GM13977 (cell line): Measurements from ENCODE around the gene CACNA1G.

Experiments used
- DNase-seq: peaks from one replicate; pipeline ENCODE4 v3.0.0; 2012; ENCODE audit warnings: low spot score
- in situ Hi-C: fragments of 300-500 bp; cut with MboI; formaldehyde crosslinking; loops from one replicate; pipeline ENCODE4 v1.12.0; 2022; ENCODE audit warnings: low sequenced_read_pairs, low pct_unique_long_range_greater_than_20kb, mixed read lengths, inconsistent platforms; ENCODE audit not compliant: unreplicated experiment
- TF ChIP-seq, protein P1 (sequence below): IDR thresholded peaks from 2 replicates; pipeline ENCODE4 v1.5.1; 2012; ENCODE audit warnings: mild to moderate bottlenecking, control low read depth; ENCODE audit not compliant: insufficient read depth; ENCODE audit errors: extremely low read depth, missing control alignments

Gene CACNA1G

DNA sequence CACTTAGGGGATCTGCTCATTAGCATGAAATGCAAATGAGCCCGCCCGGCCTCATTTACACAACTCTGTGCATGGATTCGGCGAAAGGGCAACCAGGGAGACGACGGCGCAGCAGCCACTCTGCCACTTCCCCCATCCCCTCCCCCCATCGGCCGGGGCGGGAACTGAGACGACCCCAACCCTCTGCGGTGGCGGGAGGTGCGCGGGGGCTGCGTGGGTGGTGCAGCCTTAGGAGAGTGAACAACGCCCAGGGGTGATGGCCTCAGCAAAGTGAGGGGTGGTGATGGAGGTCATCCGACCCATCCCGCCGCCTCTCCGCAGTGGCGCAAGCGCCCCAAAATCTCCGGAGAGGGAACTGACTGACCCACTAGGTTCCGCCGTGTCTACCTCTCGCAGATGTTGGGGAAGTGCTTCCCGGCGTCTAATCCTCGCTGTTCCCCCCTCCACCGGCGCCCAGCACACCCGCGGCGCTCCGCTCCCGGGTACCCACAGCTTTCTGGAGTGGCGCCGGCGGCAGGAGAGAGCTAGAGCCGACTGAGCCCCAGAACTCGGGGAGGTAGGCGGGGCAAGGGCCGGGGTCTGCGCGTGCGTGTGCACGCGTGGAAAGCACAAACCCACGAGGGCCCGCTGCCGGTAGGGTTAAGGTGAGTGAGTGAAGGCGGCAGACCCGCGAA lies 1.4 kb upstream of the CACNA1G start:
- TF ChIP-seq, protein P1, sequence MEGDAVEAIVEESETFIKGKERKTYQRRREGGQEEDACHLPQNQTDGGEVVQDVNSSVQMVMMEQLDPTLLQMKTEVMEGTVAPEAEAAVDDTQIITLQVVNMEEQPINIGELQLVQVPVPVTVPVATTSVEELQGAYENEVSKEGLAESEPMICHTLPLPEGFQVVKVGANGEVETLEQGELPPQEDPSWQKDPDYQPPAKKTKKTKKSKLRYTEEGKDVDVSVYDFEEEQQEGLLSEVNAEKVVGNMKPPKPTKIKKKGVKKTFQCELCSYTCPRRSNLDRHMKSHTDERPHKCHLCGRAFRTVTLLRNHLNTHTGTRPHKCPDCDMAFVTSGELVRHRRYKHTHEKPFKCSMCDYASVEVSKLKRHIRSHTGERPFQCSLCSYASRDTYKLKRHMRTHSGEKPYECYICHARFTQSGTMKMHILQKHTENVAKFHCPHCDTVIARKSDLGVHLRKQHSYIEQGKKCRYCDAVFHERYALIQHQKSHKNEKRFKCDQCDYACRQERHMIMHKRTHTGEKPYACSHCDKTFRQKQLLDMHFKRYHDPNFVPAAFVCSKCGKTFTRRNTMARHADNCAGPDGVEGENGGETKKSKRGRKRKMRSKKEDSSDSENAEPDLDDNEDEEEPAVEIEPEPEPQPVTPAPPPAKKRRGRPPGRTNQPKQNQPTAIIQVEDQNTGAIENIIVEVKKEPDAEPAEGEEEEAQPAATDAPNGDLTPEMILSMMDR, result no peak
- no peak for DNase-seq
- in situ Hi-C loops, result no loop called here

DNA sequence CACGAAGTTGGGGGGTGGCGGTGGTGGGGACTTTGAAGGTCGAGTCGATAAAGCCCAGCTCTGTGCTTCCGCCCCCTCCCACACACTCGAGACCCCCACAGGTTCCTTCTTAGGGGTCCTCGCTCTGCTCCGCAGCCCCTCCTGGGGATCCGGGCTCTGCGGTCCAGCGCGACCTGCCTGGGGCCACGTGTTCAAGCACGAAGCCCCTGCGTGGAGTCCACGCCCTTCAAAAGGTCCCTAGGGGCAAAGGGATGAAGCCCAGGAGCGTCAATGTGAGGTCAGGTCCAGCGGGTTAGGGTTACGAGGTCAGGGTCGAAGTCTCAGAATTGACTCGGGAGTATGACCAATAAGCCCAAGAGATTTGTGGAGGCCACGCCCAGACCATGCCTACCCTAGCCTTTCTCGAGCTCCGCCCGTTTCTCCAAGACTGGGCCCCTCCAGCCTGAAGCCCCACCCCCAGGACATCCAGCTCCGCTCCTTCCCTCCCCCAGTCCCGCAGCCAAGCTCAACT lies 786 bp upstream of the CACNA1G start:
- TF ChIP-seq, protein P1, result no peak
- in situ Hi-C loops, result no loop called here
- peak; percentile 76 for DNase-seq

DNA sequence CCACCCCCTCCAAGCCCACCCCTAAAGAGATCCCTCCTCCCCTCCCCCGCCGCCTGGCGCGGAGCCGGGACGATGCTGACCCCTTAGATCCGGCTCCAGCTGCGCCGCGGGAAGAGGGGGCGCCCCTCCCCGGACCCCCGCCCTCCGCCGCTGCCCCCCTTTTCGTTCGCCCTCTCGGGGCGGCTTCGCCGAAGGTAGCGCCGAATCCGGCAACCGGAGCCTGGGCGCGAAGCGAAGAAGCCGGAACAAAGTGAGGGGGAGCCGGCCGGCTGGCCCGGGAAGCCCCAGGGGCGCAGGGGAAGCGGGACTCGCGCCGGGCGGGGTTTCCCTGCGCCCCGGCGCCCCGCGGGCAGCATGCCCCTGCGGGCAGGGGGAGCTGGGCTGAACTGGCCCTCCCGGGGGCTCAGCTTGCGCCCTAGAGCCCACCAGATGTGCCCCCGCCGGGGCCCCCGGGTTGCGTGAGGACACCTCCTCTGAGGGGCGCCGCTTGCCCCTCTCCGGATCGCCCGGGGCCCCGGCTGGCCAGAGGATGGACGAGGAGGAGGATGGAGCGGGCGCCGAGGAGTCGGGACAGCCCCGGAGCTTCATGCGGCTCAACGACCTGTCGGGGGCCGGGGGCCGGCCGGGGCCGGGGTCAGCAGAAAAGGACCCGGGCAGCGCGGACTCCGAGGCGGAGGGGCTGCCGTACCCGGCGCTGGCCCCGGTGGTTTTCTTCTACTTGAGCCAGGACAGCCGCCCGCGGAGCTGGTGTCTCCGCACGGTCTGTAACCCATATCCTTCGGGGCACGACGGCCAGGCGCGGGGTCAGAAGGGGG lies 623 bp downstream of the CACNA1G start:
- in situ Hi-C loops, result no loop called here
- peak; percentile 74 for DNase-seq
- TF ChIP-seq, protein P1, result no peak

DNA sequence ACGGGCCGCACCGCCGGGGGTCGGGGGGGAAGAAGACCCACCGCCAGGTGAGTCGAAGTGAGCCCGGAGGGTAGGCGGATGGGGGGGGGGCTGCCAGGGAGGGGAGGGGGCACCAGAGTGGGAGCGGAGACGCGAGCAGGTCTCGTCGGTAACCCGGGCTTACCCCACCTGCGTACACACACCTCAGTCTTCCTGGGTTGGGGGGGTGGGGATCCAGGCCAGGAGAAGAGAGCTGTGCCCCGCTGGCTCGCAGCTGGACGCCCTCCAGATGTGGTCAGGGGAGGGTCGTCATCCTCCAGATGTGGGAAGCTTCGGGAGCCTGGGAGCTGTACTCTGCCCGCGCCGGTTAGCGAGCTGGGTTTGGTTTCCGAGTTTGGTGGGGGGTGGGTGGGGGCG lies 1.2 kb downstream of the CACNA1G start:
- no peak for DNase-seq
- in situ Hi-C loops, result no loop called here
- TF ChIP-seq, protein P1, result no peak

DNA sequence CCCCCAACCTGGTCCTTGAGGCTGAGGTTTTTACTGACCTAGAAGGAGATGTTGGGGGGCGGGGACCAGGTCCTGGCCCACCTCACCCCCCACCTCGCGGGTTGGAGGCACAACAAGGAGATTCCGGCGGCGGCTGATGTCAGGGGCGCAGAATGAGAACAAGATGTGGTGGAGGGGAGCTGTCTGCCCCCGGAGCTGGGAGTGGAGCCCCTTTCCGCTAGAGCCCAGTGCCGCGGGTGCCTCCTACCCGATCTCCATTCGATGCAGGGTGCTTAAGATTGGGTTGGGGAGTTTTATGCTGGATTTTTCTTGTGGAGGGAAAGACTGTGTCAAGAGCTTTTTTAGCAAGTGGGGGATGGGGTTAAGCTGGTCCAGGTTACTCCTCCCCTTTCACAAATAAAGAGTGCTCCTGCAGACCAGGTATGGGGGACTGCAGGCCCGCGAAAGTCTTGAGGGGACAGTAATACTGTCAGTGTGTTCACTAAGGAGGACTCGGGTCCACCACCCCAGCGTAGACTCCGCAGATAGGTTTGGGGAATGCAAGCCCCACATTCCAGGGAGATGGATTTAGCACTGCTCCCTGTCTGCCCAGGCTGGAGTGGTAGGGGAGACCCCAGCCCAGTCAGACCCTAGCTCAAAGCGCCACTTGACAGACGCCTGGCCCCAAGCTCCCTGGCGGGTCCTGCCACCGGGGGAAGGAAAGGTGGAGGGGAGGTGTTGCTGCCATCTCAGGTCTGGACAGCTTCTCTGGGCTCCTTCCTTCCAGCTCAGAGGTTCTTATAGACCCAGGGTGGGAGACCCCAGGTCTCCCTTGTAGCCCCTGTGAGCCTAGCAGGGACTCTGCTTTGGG lies 2.0 kb downstream of the CACNA1G start:
- no peak for DNase-seq
- TF ChIP-seq, protein P1, result no peak
- in situ Hi-C loops, result no loop called here

DNA sequence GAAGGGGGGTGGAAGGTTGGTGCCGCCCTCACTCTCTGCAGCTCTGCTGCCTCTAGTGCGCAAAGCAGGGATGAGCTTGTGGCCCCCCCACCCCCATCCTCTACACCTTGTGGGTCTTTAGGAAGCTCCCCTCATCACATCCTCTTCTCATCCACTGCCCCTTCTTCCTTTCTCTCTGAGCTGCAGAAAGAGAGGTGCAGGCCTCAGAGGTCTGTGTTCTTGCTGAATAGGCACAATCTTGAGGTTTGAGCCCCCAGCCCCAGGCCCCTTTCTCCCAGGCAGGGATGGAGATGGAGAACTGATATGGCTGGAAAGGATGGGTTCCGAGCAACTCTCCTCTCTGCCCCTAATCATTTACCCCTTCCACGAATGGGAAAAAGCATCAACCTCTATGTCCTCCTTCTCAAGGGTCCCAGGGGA lies 2.6 kb downstream of the CACNA1G start:
- in situ Hi-C loops, result no loop called here
- TF ChIP-seq, protein P1, result no peak
- DNase-seq, result no peak
